H1 (cell line): ENCODE data around the gene GTF2A1L. TPM values are rescaled to one million over a fixed set of nuclear protein-coding genes. Genes with fewer than 3 reads are reported as not detected.

Experiments used
- EZH2 ChIP-seq: fragments of 200-600 bp; sonication (generic); IDR thresholded peaks from 2 replicates; pipeline ENCODE4 v1.7.1; 2012; ENCODE audit warnings: low read depth, mild to moderate bottlenecking, moderate library complexity, low read length, inconsistent platforms; ENCODE audit not compliant: severe bottlenecking
- HDAC6 ChIP-seq: IDR thresholded peaks from one replicate; pipeline ENCODE4 v1.7.1; 2012; ENCODE audit warnings: low read depth, mild to moderate bottlenecking, inconsistent platforms, low read length, moderate library complexity
- NRF1 ChIP-seq: IDR thresholded peaks from 2 replicates; pipeline ENCODE4 v1.6.1; 2011; ENCODE audit warnings: mild to moderate bottlenecking, low read depth, low read length, improper control_type of control experiment
- polyA plus RNA-seq, 7 experiments: library from polyadenylated mRNA; depleted of rRNA in 3 of 7; stranded (reverse) in 5 of 7; unstranded in 2 of 7; fragments of >200 nt in 5 of 7; fragments of 200-250 nt in 2 of 7; gene quantifications; 1 replicate in 5 of 7; 2 replicates in 1 of 7; 4 replicates in 1 of 7; pipeline versions ENCODE4 v1.2.1 to v1.2.3, GENCODE V29; 2011 to 2013; ENCODE audit warnings: missing spikeins in 2 of 7, mixed read lengths in 2 of 7
- total RNA-seq: library from RNA; stranded (reverse); fragmentation: NEBNext Ultra II Directional; extraction: Animal tissue kit (Norgen Biotek cat#: 25700); gene quantifications from 2 replicates; pipeline ENCODE4 v1.2.1, GENCODE V29; 2021
- TF ChIP-seq, protein P1 (sequence below): IDR thresholded peaks from 2 replicates; pipeline ENCODE4 v1.6.1; 2012; ENCODE audit warnings: low read length, inconsistent platforms

GTF2A1L gene
- total and polyA plus RNA-seq, 2 of the 8 experiments (the other 6 are each of a cell fraction or from before 2014, with no cell fraction given): 0.18 TPM; not detected in 1

DNA sequence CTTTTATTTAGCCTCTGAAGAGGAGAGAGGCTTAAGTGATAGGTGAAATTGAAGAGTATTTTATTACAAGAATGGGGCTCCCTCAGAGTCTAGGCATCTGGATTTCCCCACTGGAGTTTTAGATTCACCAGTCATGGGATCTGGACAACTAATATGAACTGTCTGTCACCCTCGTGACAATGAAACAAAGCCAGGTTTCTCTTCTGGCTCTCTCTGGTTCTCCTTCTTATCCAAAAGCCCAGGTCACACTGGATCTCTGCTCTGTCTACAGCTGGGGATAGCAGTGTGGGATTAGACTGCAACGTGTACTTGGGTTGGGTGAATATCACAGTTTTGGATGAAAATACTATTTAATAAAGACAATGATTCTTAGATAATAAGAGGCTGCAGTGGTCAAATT lies 106.6 kb downstream of the GTF2A1L start (continued):
- TF ChIP-seq EZH2 (no peak), HDAC6 (no peak), NRF1 (no peak)
- TF ChIP-seq, protein P1, sequence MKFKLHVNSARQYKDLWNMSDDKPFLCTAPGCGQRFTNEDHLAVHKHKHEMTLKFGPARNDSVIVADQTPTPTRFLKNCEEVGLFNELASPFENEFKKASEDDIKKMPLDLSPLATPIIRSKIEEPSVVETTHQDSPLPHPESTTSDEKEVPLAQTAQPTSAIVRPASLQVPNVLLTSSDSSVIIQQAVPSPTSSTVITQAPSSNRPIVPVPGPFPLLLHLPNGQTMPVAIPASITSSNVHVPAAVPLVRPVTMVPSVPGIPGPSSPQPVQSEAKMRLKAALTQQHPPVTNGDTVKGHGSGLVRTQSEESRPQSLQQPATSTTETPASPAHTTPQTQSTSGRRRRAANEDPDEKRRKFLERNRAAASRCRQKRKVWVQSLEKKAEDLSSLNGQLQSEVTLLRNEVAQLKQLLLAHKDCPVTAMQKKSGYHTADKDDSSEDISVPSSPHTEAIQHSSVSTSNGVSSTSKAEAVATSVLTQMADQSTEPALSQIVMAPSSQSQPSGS: no peak
